Panc1 (cell line): ENCODE measurements around the gene NUMB. TPM values are rescaled to one million over a fixed set of nuclear protein-coding genes. Genes with fewer than 3 reads are reported as not detected.

Source experiments
- ATAC-seq: fragments of 200-7000 bp; cut with Tn5 transposase; 2 replicates; pipeline ENCODE4 v1.9.1; 2020; ENCODE audit warnings: mild to moderate bottlenecking, moderate library complexity
- BruUV-seq: library from RNA; stranded (reverse); fragments of 400-500 nt; replicated peaks from 2 replicates; lab custom pipeline; 2021; lab: Mats Ljungman, UMichigan
- CTCF ChIA-PET: fragments of 300-600 bp; sonication (Branson Sonifier 250); formaldehyde crosslinking; loops from one replicate; lab custom pipeline; 2022; ENCODE audit warnings: antibody characterized with exemption; lab: Charles Lee
- POLR2A ChIA-PET: fragments of 300-600 bp; sonication (Branson Sonifier 250); formaldehyde crosslinking; loops from one replicate; lab custom pipeline; 2022; ENCODE audit warnings: antibody characterized with exemption; lab: Charles Lee
- DNase-seq: peaks from one replicate; pipeline ENCODE4 v3.0.0-alpha.2; 2010; ENCODE audit warnings: low read depth, low spot score
- H3K27ac ChIP-seq: 2 replicates; pipeline ENCODE4 v1.5.1; 2011; ENCODE audit warnings: mild to moderate bottlenecking, low read length, inconsistent platforms
- H3K27me3 ChIP-seq: fragments of 200-500 bp; sonication (Bioruptor generic); 2 replicates; pipeline ENCODE4 v1.6.0; 2014; ENCODE audit warnings: low read length, inconsistent platforms; ENCODE audit not compliant: control insufficient read depth, insufficient read depth
- H3K36me3 ChIP-seq: fragments of 200-500 bp; sonication (Bioruptor generic); 2 replicates; pipeline ENCODE4 v1.5.1; 2014; ENCODE audit warnings: inconsistent platforms, mild to moderate bottlenecking, low read length, moderate library complexity; ENCODE audit not compliant: control insufficient read depth, insufficient read depth
- H3K4me1 ChIP-seq: 2 replicates; pipeline ENCODE4 v1.5.1; 2011; ENCODE audit warnings: inconsistent platforms, mild to moderate bottlenecking, low read length, moderate library complexity; ENCODE audit not compliant: control insufficient read depth, insufficient read depth
- H3K4me3 ChIP-seq, 2 experiments: 2 replicates each; pipeline ENCODE4 v1.5.1; 2011 to 2012; ENCODE audit warnings: low read depth in 2 of 2, low read length in 2 of 2, mild to moderate bottlenecking in 2 of 2, inconsistent platforms in 1 of 2, moderate library complexity in 1 of 2
- H3K9me3 ChIP-seq: fragments of 200-500 bp; sonication (Bioruptor generic); 2 replicates; pipeline ENCODE4 v1.5.1; 2014; ENCODE audit warnings: low read depth, mild to moderate bottlenecking, inconsistent platforms, low read length, moderate library complexity; ENCODE audit not compliant: control insufficient read depth, insufficient read depth
- POLR2AphosphoS5 ChIP-seq: IDR thresholded peaks from 2 replicates; pipeline ENCODE4 v1.6.1; 2012; ENCODE audit warnings: mild to moderate bottlenecking, low read depth, low read length, moderate library complexity
- SIN3A ChIP-seq: IDR thresholded peaks from 2 replicates; pipeline ENCODE4 v1.6.1; 2012; ENCODE audit warnings: low read depth, mild to moderate bottlenecking, low read length, moderate library complexity, borderline replicate concordance; ENCODE audit not compliant: insufficient read depth
- TCF7L2 ChIP-seq: IDR thresholded peaks from 2 replicates; pipeline ENCODE4 v1.6.1; 2011; ENCODE audit warnings: mild to moderate bottlenecking, low read depth, low read length, inconsistent platforms
- in situ Hi-C: cut with HindIII; loops from 2 replicates; pipeline ENCODE4 v1.10.0; 2016; ENCODE audit warnings: low sequenced_read_pairs, low pct_unique_long_range_greater_than_20kb
- intact Hi-C: fragments of 100-400 bp; cut with micrococcal nuclease; formaldehyde crosslinking; loops from one replicate; pipeline ENCODE4 v1.10.0; 2022; ENCODE audit not compliant: unreplicated experiment
- total RNA-seq: library from RNA; stranded (reverse); gene quantifications from one replicate; pipeline ENCODE4 v1.2.1, GENCODE V29; 2021; ENCODE audit not compliant: unreplicated experiment
- TF ChIP-seq, protein P1 (sequence below), 2 experiments: IDR thresholded peaks; 2 replicates each; pipeline ENCODE4 v1.6.1; 2011 to 2012; ENCODE audit warnings: low read depth in 2 of 2, control low read depth in 1 of 2, low read length in 1 of 2, mild to moderate bottlenecking in 1 of 2, moderate library complexity in 1 of 2; ENCODE audit not compliant: insufficient read depth in 1 of 2
- TF ChIP-seq, protein P2 (sequence below): fragments of 450-650 bp; IDR thresholded peaks from 2 replicates; pipeline ENCODE4 v1.5.1; 2017; ENCODE audit warnings: mild to moderate bottlenecking

The NUMB gene
- total RNA-seq, 1 experiment from 2014 or later = 51.5 TPM

DNA sequence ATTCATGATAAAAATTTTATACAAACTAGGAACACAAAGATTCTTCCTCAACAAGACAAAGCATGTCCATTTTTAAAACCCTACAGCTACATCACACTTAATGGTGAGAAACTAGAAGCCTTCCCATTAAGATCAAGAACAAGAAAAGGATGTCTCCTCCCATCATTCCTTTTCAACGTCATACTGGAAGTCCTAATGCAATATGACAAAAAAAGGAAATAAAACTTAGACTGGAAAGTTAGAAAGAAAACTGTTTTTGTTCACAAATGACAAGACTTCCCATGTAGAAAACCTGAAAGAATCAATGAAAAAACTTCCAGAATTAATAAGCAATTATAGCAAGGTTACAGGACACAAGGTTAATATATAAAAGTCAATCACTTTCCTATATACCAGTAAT is 82.5 kb downstream of the NUMB start:
- Histone ChIP-seq H3K36me3 (no peaks in the 10 kb centered on the region), H3K4me1 (no peaks in the 10 kb centered on the region), H3K27me3 (no peaks in the 10 kb centered on the region), H3K27ac (no peak overlapping the region), H3K4me3 (no peak overlapping the region), H3K9me3 (no peaks in the 10 kb centered on the region)
- DNase-seq (no peak), ATAC-seq (no peak)
- CTCF ChIA-PET = no interaction called here
- no TSS peak for BruUV-seq
- intact Hi-C loops (no loop called here), in situ Hi-C loops (no loop called here)
- POLR2A ChIA-PET = no interaction called here
- no peak for TF ChIP-seq SIN3A
- TF ChIP-seq, protein P1, sequence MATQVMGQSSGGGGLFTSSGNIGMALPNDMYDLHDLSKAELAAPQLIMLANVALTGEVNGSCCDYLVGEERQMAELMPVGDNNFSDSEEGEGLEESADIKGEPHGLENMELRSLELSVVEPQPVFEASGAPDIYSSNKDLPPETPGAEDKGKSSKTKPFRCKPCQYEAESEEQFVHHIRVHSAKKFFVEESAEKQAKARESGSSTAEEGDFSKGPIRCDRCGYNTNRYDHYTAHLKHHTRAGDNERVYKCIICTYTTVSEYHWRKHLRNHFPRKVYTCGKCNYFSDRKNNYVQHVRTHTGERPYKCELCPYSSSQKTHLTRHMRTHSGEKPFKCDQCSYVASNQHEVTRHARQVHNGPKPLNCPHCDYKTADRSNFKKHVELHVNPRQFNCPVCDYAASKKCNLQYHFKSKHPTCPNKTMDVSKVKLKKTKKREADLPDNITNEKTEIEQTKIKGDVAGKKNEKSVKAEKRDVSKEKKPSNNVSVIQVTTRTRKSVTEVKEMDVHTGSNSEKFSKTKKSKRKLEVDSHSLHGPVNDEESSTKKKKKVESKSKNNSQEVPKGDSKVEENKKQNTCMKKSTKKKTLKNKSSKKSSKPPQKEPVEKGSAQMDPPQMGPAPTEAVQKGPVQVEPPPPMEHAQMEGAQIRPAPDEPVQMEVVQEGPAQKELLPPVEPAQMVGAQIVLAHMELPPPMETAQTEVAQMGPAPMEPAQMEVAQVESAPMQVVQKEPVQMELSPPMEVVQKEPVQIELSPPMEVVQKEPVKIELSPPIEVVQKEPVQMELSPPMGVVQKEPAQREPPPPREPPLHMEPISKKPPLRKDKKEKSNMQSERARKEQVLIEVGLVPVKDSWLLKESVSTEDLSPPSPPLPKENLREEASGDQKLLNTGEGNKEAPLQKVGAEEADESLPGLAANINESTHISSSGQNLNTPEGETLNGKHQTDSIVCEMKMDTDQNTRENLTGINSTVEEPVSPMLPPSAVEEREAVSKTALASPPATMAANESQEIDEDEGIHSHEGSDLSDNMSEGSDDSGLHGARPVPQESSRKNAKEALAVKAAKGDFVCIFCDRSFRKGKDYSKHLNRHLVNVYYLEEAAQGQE (IDR thresholded peaks at IDR 0.05; ENCODE audit: insufficient read depth in 1 of 2, low read depth in 2 of 2, low read length in 1 of 2) = no peak
- no peak for TF ChIP-seq TCF7L2
- TF ChIP-seq, protein P2, sequence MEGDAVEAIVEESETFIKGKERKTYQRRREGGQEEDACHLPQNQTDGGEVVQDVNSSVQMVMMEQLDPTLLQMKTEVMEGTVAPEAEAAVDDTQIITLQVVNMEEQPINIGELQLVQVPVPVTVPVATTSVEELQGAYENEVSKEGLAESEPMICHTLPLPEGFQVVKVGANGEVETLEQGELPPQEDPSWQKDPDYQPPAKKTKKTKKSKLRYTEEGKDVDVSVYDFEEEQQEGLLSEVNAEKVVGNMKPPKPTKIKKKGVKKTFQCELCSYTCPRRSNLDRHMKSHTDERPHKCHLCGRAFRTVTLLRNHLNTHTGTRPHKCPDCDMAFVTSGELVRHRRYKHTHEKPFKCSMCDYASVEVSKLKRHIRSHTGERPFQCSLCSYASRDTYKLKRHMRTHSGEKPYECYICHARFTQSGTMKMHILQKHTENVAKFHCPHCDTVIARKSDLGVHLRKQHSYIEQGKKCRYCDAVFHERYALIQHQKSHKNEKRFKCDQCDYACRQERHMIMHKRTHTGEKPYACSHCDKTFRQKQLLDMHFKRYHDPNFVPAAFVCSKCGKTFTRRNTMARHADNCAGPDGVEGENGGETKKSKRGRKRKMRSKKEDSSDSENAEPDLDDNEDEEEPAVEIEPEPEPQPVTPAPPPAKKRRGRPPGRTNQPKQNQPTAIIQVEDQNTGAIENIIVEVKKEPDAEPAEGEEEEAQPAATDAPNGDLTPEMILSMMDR = no peak
- TF ChIP-seq POLR2AphosphoS5 = no peak

DNA sequence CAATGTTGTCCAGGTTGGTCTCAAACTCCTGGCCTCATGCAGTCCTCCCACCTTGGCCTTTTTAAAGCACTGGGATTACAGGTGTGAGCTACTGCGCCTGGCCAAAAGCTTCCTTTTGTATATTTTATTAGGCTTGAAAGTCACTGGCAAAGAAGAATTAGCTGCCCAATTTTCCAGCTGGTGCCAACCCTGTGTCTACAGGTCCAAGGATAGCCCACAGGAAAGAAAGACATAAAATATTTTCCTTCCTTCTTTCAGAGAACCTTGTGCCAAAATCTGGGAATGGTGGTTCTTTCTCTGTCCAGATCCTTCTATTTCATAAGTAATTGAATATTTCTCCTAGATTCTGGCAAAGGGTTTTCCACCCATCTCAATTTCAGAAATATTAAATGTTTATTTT is 84.1 kb downstream of the NUMB start:
- no TSS peak for BruUV-seq
- no peak for DNase-seq
- ATAC-seq = no peak
- no peak overlapping the region for H3K27ac ChIP-seq
- POLR2A ChIA-PET = no interaction called here
- no peaks in the 10 kb centered on the region for H3K4me1 ChIP-seq
- H3K27me3 ChIP-seq = no peaks in the 10 kb centered on the region
- no peaks in the 10 kb centered on the region for H3K36me3 ChIP-seq
- no peaks in the 10 kb centered on the region for H3K9me3 ChIP-seq
- no peak overlapping the region for H3K4me3 ChIP-seq
- in situ Hi-C loops (no loop called here), intact Hi-C loops (no loop called here)
- TF ChIP-seq, protein P2 = no peak
- TF ChIP-seq, protein P1 (IDR thresholded peaks at IDR 0.05; ENCODE audit: insufficient read depth in 1 of 2, low read depth in 2 of 2, low read length in 1 of 2) = no peak
- TF ChIP-seq SIN3A (no peak), TCF7L2 (no peak), POLR2AphosphoS5 (no peak)
- CTCF ChIA-PET = no interaction called here
